H1 (cell line): ENCODE measurements around the gene RBM46. TPM values are rescaled to one million over a fixed set of nuclear protein-coding genes. Genes with fewer than 3 reads are reported as not detected.
"Not testable (repeated sequence)": the region's sequence is repeated elsewhere in the genome, so short reads cannot be mapped to it uniquely, and the experiment has no call there.

Experiments used
- CTCF ChIA-PET: fragments of 300-600 bp; sonication (Branson Sonifier 250); formaldehyde crosslinking; loops from one replicate; lab custom pipeline; 2021; ENCODE audit not compliant: partially characterized antibody; lab: Charles Lee
- POLR2A ChIA-PET: fragments of 300-600 bp; sonication (Branson Sonifier 250); formaldehyde crosslinking; loops from one replicate; lab custom pipeline; 2021; ENCODE audit warnings: inconsistent platforms; ENCODE audit not compliant: partially characterized antibody; lab: Charles Lee
- DNase-seq, 2 experiments: peaks; one replicate each; pipeline versions ENCODE4 v3.0.0 to v3.0.0-alpha.2; 2010 to 2022; ENCODE audit warnings: low spot score in 2 of 2, low read depth in 1 of 2, mixed read lengths in 1 of 2
- FAIRE-seq: peaks from 2 replicates; lab custom pipeline; 2011; peaks lifted over from hg19 to GRCh38; lab: Jason Lieb, UNC
- H2AFZ ChIP-seq: 2 replicates; pipeline ENCODE4 v1.8.1; 2012; ENCODE audit warnings: low read length, inconsistent platforms
- H2AK5ac ChIP-seq: 2 replicates; pipeline ENCODE4 v1.6.1; 2013; ENCODE audit warnings: low read depth, low read length
- H2BK120ac ChIP-seq: replicated peaks from 2 replicates; pipeline ENCODE3; 2013; ENCODE audit warnings: low read depth, low read length, inconsistent platforms
- H2BK12ac ChIP-seq: 2 replicates; pipeline ENCODE4 v1.6.1; 2013; ENCODE audit warnings: low read depth, low read length
- H2BK15ac ChIP-seq: 2 replicates; pipeline ENCODE4 v1.6.1; 2013; ENCODE audit warnings: low read length
- H2BK20ac ChIP-seq: 2 replicates; pipeline ENCODE4 v1.6.1; 2013; ENCODE audit warnings: low read length
- H2BK5ac ChIP-seq: 2 replicates; pipeline ENCODE4 v1.6.1; 2013; ENCODE audit warnings: low read depth, low read length
- H3K14ac ChIP-seq: 2 replicates; pipeline ENCODE4 v1.6.1; 2013; ENCODE audit warnings: inconsistent platforms; ENCODE audit not compliant: insufficient read length
- H3K18ac ChIP-seq: 2 replicates; pipeline ENCODE4 v1.6.1; 2013; ENCODE audit warnings: low read length; ENCODE audit errors: extremely low read depth
- H3K23ac ChIP-seq: 2 replicates; pipeline ENCODE4 v1.6.1; 2013; ENCODE audit warnings: inconsistent platforms; ENCODE audit not compliant: insufficient read length
- H3K23me2 ChIP-seq: 2 replicates; pipeline ENCODE4 v1.6.1; 2013; ENCODE audit warnings: low read depth, low read length
- H3K27ac ChIP-seq: 2 replicates; pipeline ENCODE4 v1.6.1; 2011; ENCODE audit warnings: low read depth, low read length, inconsistent platforms
- H3K27me3 ChIP-seq, 4 experiments: replicated peaks in 1 of 4; 1 replicate in 1 of 4; 2 replicates in 3 of 4; pipeline versions ENCODE4 v1.6.1 to v1.8.1; 2011 to 2013; ENCODE audit warnings: low read length in 3 of 4, mild to moderate bottlenecking in 3 of 4, inconsistent platforms in 2 of 4, mixed read lengths in 2 of 4, moderate library complexity in 1 of 4; ENCODE audit not compliant: control insufficient read depth in 3 of 4, insufficient read depth in 3 of 4; ENCODE audit errors: extremely low read depth in 1 of 4
- H3K36me3 ChIP-seq, 4 experiments: 2 replicates each; pipeline versions ENCODE4 v1.6.1 to v1.8.1; 2011 to 2013; ENCODE audit warnings: mild to moderate bottlenecking in 4 of 4, low read length in 3 of 4, moderate library complexity in 2 of 4, control low read depth in 1 of 4, inconsistent platforms in 1 of 4; ENCODE audit not compliant: insufficient read depth in 4 of 4, control insufficient read depth in 2 of 4
- H3K4ac ChIP-seq: replicated peaks from 2 replicates; pipeline ENCODE3; 2013; ENCODE audit warnings: low read length, low read depth, mixed read lengths, inconsistent platforms; ENCODE audit not compliant: insufficient read length
- H3K4me1 ChIP-seq, 4 experiments: replicated peaks in 1 of 4; 1 replicate in 1 of 4; 2 replicates in 3 of 4; pipeline versions ENCODE4 v1.6.1 to v1.8.1; 2011 to 2013; ENCODE audit warnings: low read length in 3 of 4, inconsistent platforms in 2 of 4, mixed read lengths in 1 of 4; ENCODE audit not compliant: insufficient read depth in 4 of 4, control insufficient read depth in 3 of 4
- H3K4me2 ChIP-seq, 2 experiments: 2 replicates each; pipeline versions ENCODE4 v1.6.1 to v1.8.1; 2011 to 2013; ENCODE audit warnings: low read depth in 2 of 2, low read length in 2 of 2, control low read depth in 1 of 2, inconsistent platforms in 1 of 2, mild to moderate bottlenecking in 1 of 2; ENCODE audit not compliant: insufficient read depth in 1 of 2
- H3K4me3 ChIP-seq, 4 experiments: fragments of 200-600, 300-600 bp in 1 of 4; sonication (generic), shearing (Covaris generic), sonication (Bioruptor Twin) in 1 of 4; 2 replicates each; pipeline versions ENCODE4 v1.5.1 to v1.8.1; 2011 to 2016; ENCODE audit warnings: low read length in 4 of 4, low read depth in 3 of 4, control low read depth in 2 of 4, inconsistent platforms in 2 of 4, mild to moderate bottlenecking in 2 of 4, mixed read lengths in 1 of 4, moderate library complexity in 1 of 4; ENCODE audit not compliant: insufficient read depth in 2 of 4; ENCODE audit errors: extremely low read depth in 1 of 4
- H3K56ac ChIP-seq: replicated peaks from 2 replicates; pipeline ENCODE3; 2013; ENCODE audit warnings: low read depth, mild to moderate bottlenecking, mixed read lengths, low read length, inconsistent platforms; ENCODE audit not compliant: insufficient read length
- H3K79me1 ChIP-seq: 2 replicates; pipeline ENCODE4 v1.6.1; 2013; ENCODE audit warnings: low read depth, low read length, control low read depth
- H3K79me2 ChIP-seq, 2 experiments: 2 replicates each; pipeline versions ENCODE4 v1.6.1 to v1.8.1; 2012 to 2013; ENCODE audit warnings: low read length in 2 of 2, mild to moderate bottlenecking in 2 of 2, inconsistent platforms in 1 of 2; ENCODE audit not compliant: insufficient read depth in 2 of 2, control insufficient read depth in 1 of 2
- H3K9ac ChIP-seq, 4 experiments: replicated peaks in 1 of 4; 1 replicate in 1 of 4; 2 replicates in 3 of 4; pipeline versions ENCODE4 v1.6.1 to v1.8.1; 2011 to 2013; ENCODE audit warnings: low read depth in 3 of 4, low read length in 3 of 4, control low read depth in 2 of 4, mild to moderate bottlenecking in 2 of 4, moderate library complexity in 2 of 4, inconsistent platforms in 1 of 4; ENCODE audit errors: extremely low read depth in 1 of 4
- H3K9me3 ChIP-seq, 2 experiments: 2 replicates each; pipeline versions ENCODE4 v1.6.1 to v1.8.1; 2012 to 2013; ENCODE audit warnings: mild to moderate bottlenecking in 2 of 2, moderate library complexity in 2 of 2, control low read depth in 1 of 2, inconsistent platforms in 1 of 2, low read depth in 1 of 2, low read length in 1 of 2, mixed read lengths in 1 of 2; ENCODE audit not compliant: insufficient read depth in 2 of 2
- H4K20me1 ChIP-seq, 2 experiments: replicated peaks in 1 of 2; 2 replicates each; pipeline versions ENCODE3 to v1.8.1; 2011 to 2013; ENCODE audit warnings: inconsistent platforms in 2 of 2, low read length in 2 of 2, mild to moderate bottlenecking in 1 of 2; ENCODE audit not compliant: insufficient read depth in 2 of 2, control insufficient read depth in 1 of 2
- H4K5ac ChIP-seq: 2 replicates; pipeline ENCODE4 v1.6.1; 2013; ENCODE audit warnings: low read length, low read depth, mixed read lengths, inconsistent platforms; ENCODE audit not compliant: insufficient read length
- H4K8ac ChIP-seq: 2 replicates; pipeline ENCODE4 v1.8.0; 2013; ENCODE audit warnings: mild to moderate bottlenecking, moderate library complexity, low read length, inconsistent platforms; ENCODE audit not compliant: insufficient read depth; ENCODE audit errors: extremely low read depth
- H4K91ac ChIP-seq: replicated peaks from 2 replicates; pipeline ENCODE3; 2013; ENCODE audit warnings: low read length, mixed read lengths, inconsistent platforms; ENCODE audit not compliant: insufficient read length
- EP300 ChIP-seq, 2 experiments: IDR thresholded peaks; 1 replicate in 1 of 2; 2 replicates in 1 of 2; pipeline ENCODE4 v1.6.1; 2011 to 2012; ENCODE audit warnings: low read depth in 2 of 2, low read length in 2 of 2, mild to moderate bottlenecking in 2 of 2, borderline replicate concordance in 1 of 2, inconsistent platforms in 1 of 2, moderate library complexity in 1 of 2
- WGBS, 2 experiments: shearing (Covaris generic) in 1 of 2; methylation state at CpG; one replicate each; pipeline versions ENCODE4 v1.1.6 to v1.1.7; 2013 to 2015; ENCODE audit warnings: low lambda C conversion rate in 2 of 2, mixed read lengths in 2 of 2, inconsistent platforms in 1 of 2, low coverage in 1 of 2, missing lambda C conversion rate in 1 of 2; ENCODE audit not compliant: insufficient replicate concordance in 2 of 2, insufficient coverage in 1 of 2, insufficient read length in 1 of 2; ENCODE audit errors: extremely low coverage in 1 of 2, missing lambda C conversion rate in 1 of 2; 5-methylcytosine and 5-hydroxymethylcytosine counted together
- polyA plus RNA-seq, 7 experiments: library from polyadenylated mRNA; depleted of rRNA in 3 of 7; stranded (reverse) in 5 of 7; unstranded in 2 of 7; fragments of >200 nt in 5 of 7; fragments of 200-250 nt in 2 of 7; gene quantifications; 1 replicate in 5 of 7; 2 replicates in 1 of 7; 4 replicates in 1 of 7; pipeline versions ENCODE4 v1.2.1 to v1.2.3, GENCODE V29; 2011 to 2013; ENCODE audit warnings: missing spikeins in 2 of 7, mixed read lengths in 2 of 7
- total RNA-seq: library from RNA; stranded (reverse); fragmentation: NEBNext Ultra II Directional; extraction: Animal tissue kit (Norgen Biotek cat#: 25700); gene quantifications from 2 replicates; pipeline ENCODE4 v1.2.1, GENCODE V29; 2021

The RBM46 gene
- total and polyA plus RNA-seq, 2 of the 8 experiments (the other 6 are each of a cell fraction or from before 2014, with no cell fraction given) = 0.12 to 0.54 TPM

GRCh38 chr4:154874049-154874448 is 93.0 kb downstream of the RBM46 start:
- H2AFZ ChIP-seq, H3K27ac ChIP-seq, H4K91ac ChIP-seq, H3K79me2 ChIP-seq, H3K79me1 ChIP-seq, H4K8ac ChIP-seq, H3K4me2 ChIP-seq, H4K5ac ChIP-seq, H3K56ac ChIP-seq, H2BK15ac ChIP-seq, H3K18ac ChIP-seq, H3K4me1 ChIP-seq, H3K23me2 ChIP-seq, H2BK5ac ChIP-seq, H3K14ac ChIP-seq, H3K36me3 ChIP-seq, H2BK20ac ChIP-seq, H2BK12ac ChIP-seq, H3K27me3 ChIP-seq, FAIRE-seq, H2AK5ac ChIP-seq, H2BK120ac ChIP-seq, H3K9ac ChIP-seq, H3K4me3 ChIP-seq, H4K20me1 ChIP-seq, POLR2A ChIA-PET, DNase-seq, H3K4ac ChIP-seq, H3K23ac ChIP-seq, CTCF ChIA-PET: not testable (repeated sequence)
- WGBS, 2 experiments = 71% methylated on average over 4 of the region's 4 CpGs; no CpG with 5 or more reads in 1 of the 2 experiments
- TF ChIP-seq EP300 (IDR thresholded peaks at IDR 0.05; ENCODE audit: borderline replicate concordance in 1 of 2, low read depth in 2 of 2, low read length in 2 of 2) = peak in 1 of 2 experiments; percentile 87; a peak in 1 of 3 replicates
- H3K9me3 ChIP-seq = peaks cover 12% of the 10 kb centered on the region in 2 experiments
